GM13977 (cell line): Measurements from ENCODE around the gene MIF4GD.

Experiments used
- DNase-seq: peaks from one replicate; pipeline ENCODE4 v3.0.0; 2012; ENCODE audit warnings: low spot score
- CTCF ChIP-seq: IDR thresholded peaks from 2 replicates; pipeline ENCODE4 v1.5.1; 2012; ENCODE audit warnings: mild to moderate bottlenecking, control low read depth; ENCODE audit not compliant: insufficient read depth; ENCODE audit errors: extremely low read depth, missing control alignments
- in situ Hi-C: fragments of 300-500 bp; cut with MboI; formaldehyde crosslinking; loops from one replicate; pipeline ENCODE4 v1.12.0; 2022; ENCODE audit warnings: low sequenced_read_pairs, low pct_unique_long_range_greater_than_20kb, mixed read lengths, inconsistent platforms; ENCODE audit not compliant: unreplicated experiment

MIF4GD gene

GRCh38 chr17:75225016-75225415, 46.0 kb downstream of the MIF4GD start:
- TF ChIP-seq CTCF: no peak
- DNase-seq: no peak
- in situ Hi-C loops: no loop called here

GRCh38 chr17:75219815-75220214, 51.2 kb downstream of the MIF4GD start:
- no peak for DNase-seq
- no peak for TF ChIP-seq CTCF
- in situ Hi-C loops: no loop called here

GRCh38 chr17:75218131-75218530, 52.9 kb downstream of the MIF4GD start:
- no peak for TF ChIP-seq CTCF
- in situ Hi-C loops: no loop called here
- no peak for DNase-seq
